CD14-positive monocyte (primary cell): ENCODE data around the gene ZNF783. TPM values are rescaled to one million over a fixed set of nuclear protein-coding genes. Genes with fewer than 3 reads are reported as not detected.

ENCODE experiments used
- DNase-seq, 3 donors: peaks; one replicate each; pipeline ENCODE4 v3.0.0-alpha.2; 2011 to 2022
- H2AFZ ChIP-seq: 2 replicates; pipeline ENCODE4 v1.6.0; 2012; ENCODE audit warnings: mild to moderate bottlenecking, low read depth, low read length, inconsistent platforms; ENCODE audit not compliant: insufficient read depth, poor library complexity, severe bottlenecking
- H3K27ac ChIP-seq, 2 donors: 1 replicate in 1 of 2; 2 replicates in 1 of 2; pipeline ENCODE4 v1.5.1; 2012 to 2013; ENCODE audit warnings: low read length in 2 of 2, control low read depth in 1 of 2, inconsistent platforms in 1 of 2, low read depth in 1 of 2, mild to moderate bottlenecking in 1 of 2
- H3K27me3 ChIP-seq, 2 donors: one replicate each; pipeline versions ENCODE4 v1.6.0 to v1.6.1; 2011 to 2013; ENCODE audit warnings: low read length in 2 of 2; ENCODE audit not compliant: control insufficient read depth in 2 of 2, insufficient read depth in 2 of 2
- H3K36me3 ChIP-seq, 2 donors: replicated peaks in 1 of 2; 1 replicate in 1 of 2; 2 replicates in 1 of 2; pipeline versions ENCODE4 v1.5.1 to v1.6.1; 2012 to 2013; ENCODE audit warnings: low read length in 2 of 2, control low read depth in 1 of 2, inconsistent platforms in 1 of 2, mild to moderate bottlenecking in 1 of 2; ENCODE audit not compliant: insufficient read depth in 2 of 2, control insufficient read depth in 1 of 2
- H3K4me1 ChIP-seq, 2 donors: 1 replicate in 1 of 2; 2 replicates in 1 of 2; pipeline versions ENCODE4 v1.5.1 to v1.6.1; 2012 to 2013; ENCODE audit warnings: low read length in 2 of 2, control low read depth in 1 of 2, inconsistent platforms in 1 of 2, mild to moderate bottlenecking in 1 of 2, moderate library complexity in 1 of 2; ENCODE audit not compliant: insufficient read depth in 2 of 2, control insufficient read depth in 1 of 2
- H3K4me2 ChIP-seq: replicated peaks from 2 replicates; pipeline ENCODE3; 2012; ENCODE audit warnings: low read length, moderate library complexity, mild to moderate bottlenecking; ENCODE audit not compliant: poor library complexity, severe bottlenecking; ENCODE audit errors: extremely low read depth
- H3K4me3 ChIP-seq, 3 experiments: fragments of 200-600 bp in 1 of 3; sonication (generic) in 1 of 3; replicated peaks in 1 of 3; 1 replicate in 2 of 3; 2 replicates in 1 of 3; pipeline ENCODE4 v1.5.1; 2011 to 2013; ENCODE audit warnings: low read length in 3 of 3, mild to moderate bottlenecking in 3 of 3, control low read depth in 2 of 3, low read depth in 2 of 3, inconsistent platforms in 1 of 3, moderate library complexity in 1 of 3
- H3K79me2 ChIP-seq: 2 replicates; pipeline ENCODE4 v1.6.0; 2012; ENCODE audit warnings: mild to moderate bottlenecking, control low read depth, inconsistent platforms, low read length, moderate library complexity; ENCODE audit not compliant: insufficient read depth
- H3K9ac ChIP-seq: 2 replicates; pipeline ENCODE4 v1.6.0; 2017; ENCODE audit warnings: low read length, mild to moderate bottlenecking; ENCODE audit not compliant: insufficient read depth, poor library complexity, severe bottlenecking
- H3K9me3 ChIP-seq, 2 donors: replicated peaks in 1 of 2; 1 replicate in 1 of 2; 2 replicates in 1 of 2; pipeline versions ENCODE4 v1.5.1 to v1.6.1; 2012 to 2013; ENCODE audit warnings: low read length in 2 of 2, control low read depth in 1 of 2; ENCODE audit not compliant: control insufficient read depth in 1 of 2, insufficient read depth in 1 of 2
- H4K20me1 ChIP-seq: 2 replicates; pipeline ENCODE4 v1.6.0; 2012; ENCODE audit warnings: mild to moderate bottlenecking, low read length, control low read depth, moderate library complexity; ENCODE audit not compliant: insufficient read depth
- H3K27ac Mint-ChIP-seq, 7 donors: one replicate each; pipeline ENCODE4 v1.8.0; 2020; ENCODE audit warnings: mild to moderate bottlenecking in 7 of 7, mixed read lengths in 7 of 7, moderate library complexity in 6 of 7, inconsistent platforms in 2 of 7
- H3K27me3 Mint-ChIP-seq, 3 donors: one replicate each; pipeline ENCODE4 v1.8.0; 2021 to 2022; ENCODE audit warnings: low read depth in 3 of 3, mild to moderate bottlenecking in 3 of 3, mixed read lengths in 3 of 3, moderate library complexity in 3 of 3, inconsistent platforms in 1 of 3
- H3K36me3 Mint-ChIP-seq, 2 donors: one replicate each; pipeline ENCODE4 v1.8.0; 2020; ENCODE audit warnings: mixed read lengths in 2 of 2, inconsistent platforms in 1 of 2, mild to moderate bottlenecking in 1 of 2
- H3K4me1 Mint-ChIP-seq: one replicate; pipeline ENCODE4 v1.8.0; 2020; ENCODE audit warnings: mild to moderate bottlenecking, mixed read lengths
- H3K4me3 Mint-ChIP-seq, 2 donors: one replicate each; pipeline ENCODE4 v1.8.0; 2020; ENCODE audit warnings: mild to moderate bottlenecking in 2 of 2, mixed read lengths in 2 of 2, moderate library complexity in 1 of 2
- H3K9me3 Mint-ChIP-seq, 7 donors: one replicate each; pipeline ENCODE4 v1.8.0; 2020 to 2022; ENCODE audit warnings: mixed read lengths in 7 of 7, mild to moderate bottlenecking in 6 of 7, moderate library complexity in 6 of 7, inconsistent platforms in 2 of 7
- CTCF ChIP-seq: fragments of 200-600 bp; IDR thresholded peaks from one replicate; pipeline ENCODE4 v1.8.0; 2022; ENCODE audit warnings: antibody characterized with exemption, mild to moderate bottlenecking
- whole genome bisulfite sequencing: methylation state at CpG from one replicate; pipeline ENCODE4 v1.1.5; 2013; ENCODE audit warnings: missing lambda C conversion rate; ENCODE audit not compliant: insufficient coverage; 5-methylcytosine and 5-hydroxymethylcytosine counted together
- intact Hi-C, 2 donors: fragments of 100-400 bp; cut with micrococcal nuclease; formaldehyde crosslinking; loops; one replicate each; pipeline versions ENCODE4 v1.15.0 to v1.15.1; 2023
- polyA plus RNA-seq, 3 donors: library from polyadenylated mRNA; depleted of rRNA in 1 of 3; unstranded in 2 of 3; stranded (reverse) in 1 of 3; fragments of 300-500 nt in 2 of 3; fragments of >200 nt in 1 of 3; fragmentation: Illumina TruSeq in 2 of 3; gene quantifications; 1 replicate in 2 of 3; 2 replicates in 1 of 3; pipeline ENCODE4 v1.2.3, GENCODE V29; 2012 to 2021

ZNF783 gene
- polyA plus RNA-seq, 3 donors: 1.2 to 16.7 (median 1.5) TPM

- no peak overlapping the region for H3K4me2 ChIP-seq
- no peak overlapping the region for H3K9ac ChIP-seq
- H3K4me3 ChIP-seq: no peak overlapping the region
- peaks cover 6 to 8% of the 10 kb centered on the region in 2 donors for H3K9me3 ChIP-seq
- no peaks in the 10 kb centered on the region for H4K20me1 ChIP-seq
- H3K4me1 ChIP-seq: no peaks in the 10 kb centered on the region
- Mint-ChIP-seq H3K9me3 (peaks cover 10 to 35% (median 18%) of the 10 kb centered on the region in 7 donors), H3K27me3 (peaks cover 2 to 4% (median 2%) of the 10 kb centered on the region in 3 donors), H3K27ac (no peak overlapping the region), H3K36me3 (no peaks in the 10 kb centered on the region), H3K4me1 (peaks cover 5% of the 10 kb centered on the region), H3K4me3 (no peak overlapping the region)
- WGBS: 30% methylated on average over 1 of the region's 2 CpGs
- H3K36me3 ChIP-seq: no peaks in the 10 kb centered on the region
- no peaks in the 10 kb centered on the region for H3K79me2 ChIP-seq
- no peak overlapping the region for H2AFZ ChIP-seq
- TF ChIP-seq CTCF: no peak
- H3K27me3 ChIP-seq: no peaks in the 10 kb centered on the region
- no peak overlapping the region for H3K27ac ChIP-seq
- no peak for DNase-seq
- intact Hi-C loops: no loop called here
Observed at GRCh38 chr7:149325248-149325647, 63.3 kb downstream of the ZNF783 start.

DNA sequence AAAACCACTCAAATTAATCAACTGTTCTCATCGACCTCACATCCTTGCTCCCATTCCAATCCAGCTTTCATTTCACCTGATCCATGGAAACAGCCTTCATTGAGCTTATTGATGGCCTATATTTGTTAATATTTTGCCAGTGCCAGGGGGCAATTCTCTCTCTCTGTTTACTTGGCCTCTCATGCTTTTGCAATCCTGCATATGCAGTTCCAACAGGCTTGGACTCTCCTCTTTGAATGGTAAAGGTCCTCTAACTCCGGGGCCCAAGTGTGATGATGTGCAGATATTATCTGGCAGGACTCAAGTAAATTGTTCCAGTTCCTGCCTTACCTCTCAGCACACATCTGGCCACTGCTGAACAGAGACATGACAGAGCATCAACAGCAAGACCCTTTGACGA, 67.3 kb downstream of the ZNF783 start:
- Histone ChIP-seq H3K9ac (no peak overlapping the region), H3K4me3 (no peak overlapping the region), H4K20me1 (no peaks in the 10 kb centered on the region), H3K27me3 (no peaks in the 10 kb centered on the region), H3K9me3 (peaks cover 5 to 6% of the 10 kb centered on the region in 2 donors), H3K4me2 (no peak overlapping the region), H3K27ac (no peak overlapping the region), H3K36me3 (no peaks in the 10 kb centered on the region), H2AFZ (no peak overlapping the region), H3K4me1 (no peaks in the 10 kb centered on the region), H3K79me2 (no peaks in the 10 kb centered on the region)
- Mint-ChIP-seq H3K4me1 (no peaks in the 10 kb centered on the region), H3K27ac (no peak overlapping the region), H3K4me3 (no peak overlapping the region), H3K9me3 (peaks cover 9 to 35% (median 18%) of the 10 kb centered on the region in 7 donors), H3K36me3 (no peaks in the 10 kb centered on the region), H3K27me3 (peaks cover 0 to 3% (median 2%) of the 10 kb centered on the region in 3 donors)
- intact Hi-C loops: no loop called here
- no peak for DNase-seq
- no peak for TF ChIP-seq CTCF
- WGBS: 83% methylated on average over 1 of the region's 3 CpGs
